Ovary (tissue), 9 donors: ENCODE measurements around the gene ATP2B2. TPM values are rescaled to one million over a fixed set of nuclear protein-coding genes. Genes with fewer than 3 reads are reported as not detected.

Source experiments
- DNase-seq, 5 donors: peaks; one replicate each; pipeline ENCODE4 v3.0.0-alpha.2; 2019 to 2020
- H3K27ac ChIP-seq, 2 donors: fragments of 200-600 bp; one replicate each; pipeline versions ENCODE4 v1.5.1 to v1.8.0; 2019 to 2022
- H3K27me3 ChIP-seq: fragments of 200-600 bp; one replicate; pipeline ENCODE4 v1.8.0; 2022
- H3K36me3 ChIP-seq: fragments of 200-600 bp; sonication (generic); one replicate; pipeline ENCODE4 v1.5.1; 2019
- H3K4me1 ChIP-seq: one replicate; pipeline ENCODE4 v1.8.1; 2013; ENCODE audit warnings: mild to moderate bottlenecking, moderate library complexity; ENCODE audit not compliant: insufficient read depth
- H3K4me3 ChIP-seq: fragments of 200-600 bp; sonication (generic); one replicate; pipeline ENCODE4 v1.5.1; 2017
- H3K9me3 ChIP-seq, 2 donors: fragments of 200-600 bp in 1 of 2; sonication (generic) in 1 of 2; one replicate each; pipeline versions ENCODE4 v1.5.1 to v1.8.1; 2013 to 2019; ENCODE audit warnings: mild to moderate bottlenecking in 1 of 2, moderate library complexity in 1 of 2
- EP300 ChIP-seq: sonication (generic); formaldehyde crosslinking; IDR thresholded peaks from one replicate; pipeline ENCODE4 v1.6.1; 2017; ENCODE audit warnings: antibody characterized with exemption
- POLR2A ChIP-seq: fragments of 450-650 bp; IDR thresholded peaks from one replicate; pipeline ENCODE4 v1.6.1; 2017; ENCODE audit warnings: antibody characterized with exemption, mild to moderate bottlenecking, moderate library complexity
- WGBS, 3 donors: extraction: QIAGEN DNeasy Blood & Tissue Kit in 1 of 3; methylation state at CpG; one replicate each; pipeline versions ENCODE4 v1.1.5 to v1.1.7; 2013 to 2017; 5-methylcytosine and 5-hydroxymethylcytosine counted together
- intact Hi-C, 4 donors: fragments of 100-400 bp; cut with DNase I; formaldehyde crosslinking; loops; one replicate each; pipeline versions ENCODE4 v1.11.0 to v1.15.1; 2022 to 2023
- polyA plus RNA-seq, 2 donors: library from polyadenylated mRNA; stranded (reverse); fragments of 200-250 nt in 1 of 2; fragments of 350-450 nt in 1 of 2; fragmentation: Illumina TruSeq in 1 of 2; extraction: RNeasy Lipid Tissue Mini Kit (QIAGEN cat#74804) in 1 of 2; gene quantifications; one replicate each; pipeline ENCODE4 v1.2.3, GENCODE V29; 2013 to 2014
- total RNA-seq, 7 donors: library from RNA; depleted of rRNA in 2 of 7; stranded (reverse); fragments of >200 nt in 2 of 7; fragmentation: NEBNext Ultra II Directional in 3 of 7; extraction: Animal tissue kit (Norgen Biotek cat#: 25700) in 3 of 7; gene quantifications; one replicate each; pipeline versions ENCODE4 v1.1.0 to v1.2.4, GENCODE V29; 2016 to 2023
- TF ChIP-seq, protein P1 (sequence below), 3 donors: fragments of 450-650 bp in 2 of 3; fragments of 200-600 bp in 1 of 3; IDR thresholded peaks; one replicate each; pipeline versions ENCODE4 v1.5.1 to v1.8.0; 2016 to 2022; ENCODE audit warnings: antibody characterized with exemption in 3 of 3, mild to moderate bottlenecking in 1 of 3
- donor health status: DM: no; HTN: no; CAD: no; lungs with moderate emphysema.
- donor health status: DM: no; HTN: no; CAD: no.
- donor health status: Bipolar disorder and iron deficiency.
- donor health status: DM: yes; HTN: yes; CAD: no.
- donor health status: DM: no; HTN: no; CAD: no.
- donor health status: DM: yes; HTN: yes; CAD: no.

The ATP2B2 gene
- total and polyA plus RNA-seq, 9 donors, result 0.05 to 11.6 (median 0.52) TPM; not detected in 2

DNA sequence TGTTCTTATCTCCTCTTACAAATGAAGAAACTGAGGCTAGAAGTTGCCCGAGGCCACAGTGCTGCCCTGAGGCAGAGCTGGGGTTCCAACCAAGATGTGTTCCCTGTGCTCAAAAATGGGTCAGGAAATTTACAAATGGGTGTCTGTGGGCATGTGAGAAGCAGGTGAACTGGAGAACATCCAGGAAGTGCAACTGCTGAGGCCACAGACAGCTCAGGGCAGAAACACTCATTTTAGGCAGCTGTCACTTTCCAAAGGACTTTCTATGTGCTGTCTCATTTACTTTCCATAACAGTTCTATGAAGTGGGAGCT is 47.2 kb upstream of the ATP2B2 start:
- no peaks in the 10 kb centered on the region for H3K36me3 ChIP-seq
- H3K27me3 ChIP-seq, result no peaks in the 10 kb centered on the region
- TF ChIP-seq EP300, result no peak
- no peak for TF ChIP-seq POLR2A
- TF ChIP-seq, protein P1, sequence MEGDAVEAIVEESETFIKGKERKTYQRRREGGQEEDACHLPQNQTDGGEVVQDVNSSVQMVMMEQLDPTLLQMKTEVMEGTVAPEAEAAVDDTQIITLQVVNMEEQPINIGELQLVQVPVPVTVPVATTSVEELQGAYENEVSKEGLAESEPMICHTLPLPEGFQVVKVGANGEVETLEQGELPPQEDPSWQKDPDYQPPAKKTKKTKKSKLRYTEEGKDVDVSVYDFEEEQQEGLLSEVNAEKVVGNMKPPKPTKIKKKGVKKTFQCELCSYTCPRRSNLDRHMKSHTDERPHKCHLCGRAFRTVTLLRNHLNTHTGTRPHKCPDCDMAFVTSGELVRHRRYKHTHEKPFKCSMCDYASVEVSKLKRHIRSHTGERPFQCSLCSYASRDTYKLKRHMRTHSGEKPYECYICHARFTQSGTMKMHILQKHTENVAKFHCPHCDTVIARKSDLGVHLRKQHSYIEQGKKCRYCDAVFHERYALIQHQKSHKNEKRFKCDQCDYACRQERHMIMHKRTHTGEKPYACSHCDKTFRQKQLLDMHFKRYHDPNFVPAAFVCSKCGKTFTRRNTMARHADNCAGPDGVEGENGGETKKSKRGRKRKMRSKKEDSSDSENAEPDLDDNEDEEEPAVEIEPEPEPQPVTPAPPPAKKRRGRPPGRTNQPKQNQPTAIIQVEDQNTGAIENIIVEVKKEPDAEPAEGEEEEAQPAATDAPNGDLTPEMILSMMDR (IDR thresholded peaks at IDR 0.05), result no peak
- intact Hi-C loops, result no loop called here
- H3K9me3 ChIP-seq, result no peaks in the 10 kb centered on the region
- no peak overlapping the region for H3K27ac ChIP-seq
- no peak for DNase-seq
- H3K4me1 ChIP-seq, result no peaks in the 10 kb centered on the region
- WGBS, 3 donors, result 68 to 83% (median 73%) methylated on average over 1 of the region's 1 CpG
- no peak overlapping the region for H3K4me3 ChIP-seq

DNA sequence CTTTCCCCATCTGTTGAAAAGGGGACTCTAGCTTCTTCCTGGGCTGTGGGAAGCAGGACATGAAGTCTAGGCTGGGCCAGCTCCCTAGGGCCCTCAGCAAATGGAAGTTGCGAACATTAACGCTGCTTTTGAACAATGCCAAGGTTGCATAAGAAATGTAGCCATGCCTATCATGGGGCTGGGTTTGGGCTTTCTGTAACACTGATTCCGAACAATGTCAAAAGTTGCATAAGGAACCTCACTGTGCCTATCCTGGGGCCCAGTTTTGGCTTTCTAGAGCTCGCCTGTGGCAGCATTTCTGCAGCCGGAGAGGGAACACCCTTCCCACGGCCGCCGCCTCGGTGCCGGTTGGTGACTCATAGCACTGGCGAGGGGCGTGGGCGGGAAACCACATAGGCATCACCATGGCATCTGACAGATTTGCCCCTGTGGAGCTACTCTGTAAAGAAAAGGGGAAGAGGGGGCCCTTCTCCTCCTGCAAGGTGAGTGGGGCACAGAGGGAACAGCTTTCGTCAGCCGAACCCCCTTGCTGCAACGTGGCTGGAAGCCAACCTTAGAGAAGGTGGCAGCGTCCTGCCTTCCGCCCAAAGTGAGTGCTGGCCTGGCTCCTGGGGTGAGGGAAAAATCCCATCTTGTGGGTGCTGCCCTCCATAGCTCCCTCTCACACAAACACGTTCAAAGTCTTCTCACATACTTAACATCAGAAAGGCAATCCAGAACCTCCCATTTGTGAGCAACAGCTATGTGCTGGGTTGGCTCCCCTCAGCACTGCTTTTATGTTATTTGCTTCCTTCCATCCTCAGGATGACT is 46.6 kb upstream of the ATP2B2 start:
- DNase-seq, result no peak
- intact Hi-C loops, result no loop called here
- 71 to 72% (median 71%) methylated on average over 19 of the region's 19 CpGs for WGBS, 3 donors
- TF ChIP-seq EP300 (no peak), POLR2A (no peak)
- TF ChIP-seq, protein P1 (IDR thresholded peaks at IDR 0.05), result no peak
- no peaks in the 10 kb centered on the region for H3K4me1 ChIP-seq
- H3K4me3 ChIP-seq, result no peak overlapping the region
- H3K27ac ChIP-seq, result no peak overlapping the region
- no peaks in the 10 kb centered on the region for H3K9me3 ChIP-seq
- no peaks in the 10 kb centered on the region for H3K36me3 ChIP-seq
- no peaks in the 10 kb centered on the region for H3K27me3 ChIP-seq

DNA sequence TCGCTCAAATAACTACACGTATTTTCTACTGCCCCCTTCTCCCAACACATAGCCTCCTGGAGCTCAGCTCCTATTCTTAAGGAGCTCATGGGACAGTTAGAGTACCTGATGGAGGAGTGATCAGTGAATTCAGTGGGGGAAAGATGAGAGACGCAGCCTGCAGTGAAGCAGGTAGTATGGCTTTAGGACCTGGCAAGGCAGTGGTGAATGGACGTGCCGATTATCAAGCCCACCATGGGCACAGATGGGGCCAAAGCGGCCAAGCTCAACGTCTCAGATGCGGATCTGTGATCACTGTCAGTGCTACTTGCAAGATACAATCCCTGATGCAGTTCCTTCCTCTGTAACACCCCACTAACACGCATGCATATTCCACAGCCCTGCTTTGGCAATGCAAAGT is 45.8 kb upstream of the ATP2B2 start:
- no peaks in the 10 kb centered on the region for H3K4me1 ChIP-seq
- no peak overlapping the region for H3K4me3 ChIP-seq
- 70 to 76% (median 75%) methylated on average over 9 of the region's 9 CpGs for WGBS, 3 donors
- no peaks in the 10 kb centered on the region for H3K27me3 ChIP-seq
- TF ChIP-seq POLR2A, result no peak
- TF ChIP-seq, protein P1 (IDR thresholded peaks at IDR 0.05), result no peak
- TF ChIP-seq EP300, result no peak
- no peak for DNase-seq
- no peaks in the 10 kb centered on the region for H3K9me3 ChIP-seq
- H3K27ac ChIP-seq, result no peak overlapping the region
- H3K36me3 ChIP-seq, result no peaks in the 10 kb centered on the region
- intact Hi-C loops, result no loop called here

DNA sequence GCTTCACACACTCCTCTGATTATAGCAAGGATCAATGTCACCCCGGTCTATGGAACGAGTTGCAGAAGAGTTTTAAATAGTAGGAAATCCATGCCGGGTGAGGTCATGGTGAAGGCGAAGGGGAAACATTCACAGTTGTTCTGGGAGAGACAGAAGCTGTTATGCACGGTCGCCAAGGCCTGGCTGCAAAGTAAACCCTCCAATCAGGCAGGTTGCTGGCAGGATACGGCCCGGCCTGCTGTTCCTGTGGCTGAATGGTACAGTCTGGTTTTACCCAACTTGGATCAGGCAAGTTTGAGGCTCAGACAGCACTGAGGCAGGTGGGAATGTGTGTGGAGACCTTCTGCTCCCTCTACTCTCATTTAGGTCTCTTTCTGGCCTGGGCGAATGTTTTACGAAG is 45.3 kb upstream of the ATP2B2 start:
- Histone ChIP-seq H3K9me3 (no peaks in the 10 kb centered on the region), H3K36me3 (no peaks in the 10 kb centered on the region), H3K4me1 (no peaks in the 10 kb centered on the region), H3K4me3 (no peak overlapping the region), H3K27me3 (no peaks in the 10 kb centered on the region), H3K27ac (no peak overlapping the region)
- no peak for TF ChIP-seq EP300
- TF ChIP-seq, protein P1 (IDR thresholded peaks at IDR 0.05), result no peak
- no peak for TF ChIP-seq POLR2A
- 61 to 67% (median 63%) methylated on average over 10 of the region's 10 CpGs for WGBS, 3 donors
- no peak for DNase-seq
- intact Hi-C loops, result no loop called here
